Activated CD8-positive, alpha-beta memory T cell treated with anti-CD3 and anti-CD28 coated beads for 24 hours (primary cell): ENCODE measurements around the gene CYSLTR2.

ENCODE experiments used
- DNase-seq: peaks from one replicate; pipeline ENCODE4 v3.0.0-alpha.2; 2020

CYSLTR2 gene

GRCh38 chr13:48653472-48653939, at the start of gene CYSLTR2:
Gene CYSLTR2, plus strand, starts transcription at chr13:48653929. Its CDS starts 52,889 bp downstream, at chr13:48706818.
- no peak for DNase-seq

GRCh38 chr13:48615049-48615448, 38.7 kb upstream of the CYSLTR2 start:
- no peak for DNase-seq

GRCh38 chr13:48618937-48619336, 34.8 kb upstream of the CYSLTR2 start:
- DNase-seq: no peak

GRCh38 chr13:48621056-48621455, 32.7 kb upstream of the CYSLTR2 start:
- DNase-seq: no peak

GRCh38 chr13:48624016-48624415, 29.7 kb upstream of the CYSLTR2 start:
- no peak for DNase-seq

- no peak for DNase-seq
These were observed 28.9 kb upstream of the CYSLTR2 start for GRCh38 chr13:48624858-48625257.

GRCh38 chr13:48625413-48626076, 28.2 kb upstream of the CYSLTR2 start:
- no peak for DNase-seq

GRCh38 chr13:48626077-48626449, 27.7 kb upstream of the CYSLTR2 start:
- DNase-seq: no peak

- no peak for DNase-seq
These were observed 26.8 kb upstream of the CYSLTR2 start for GRCh38 chr13:48626726-48627451.

- no peak for DNase-seq
These were observed 24.5 kb upstream of the CYSLTR2 start for GRCh38 chr13:48629277-48629676.

- no peak for DNase-seq
These were observed 23.4 kb upstream of the CYSLTR2 start for GRCh38 chr13:48630291-48630690.

GRCh38 chr13:48630773-48631172, 23.0 kb upstream of the CYSLTR2 start:
- no peak for DNase-seq

- DNase-seq: no peak
These were observed 22.3 kb upstream of the CYSLTR2 start for GRCh38 chr13:48631441-48631840.

- no peak for DNase-seq
These were observed 20.0 kb upstream of the CYSLTR2 start for GRCh38 chr13:48633700-48634099.

GRCh38 chr13:48634636-48635035, 19.1 kb upstream of the CYSLTR2 start:
- no peak for DNase-seq

- DNase-seq: no peak
These were observed 18.3 kb upstream of the CYSLTR2 start for GRCh38 chr13:48635478-48635877.

GRCh38 chr13:48636550-48636949, 17.2 kb upstream of the CYSLTR2 start:
- no peak for DNase-seq

- no peak for DNase-seq
These were observed 16.1 kb upstream of the CYSLTR2 start for GRCh38 chr13:48637601-48638000.

- DNase-seq: no peak
These were observed 13.0 kb upstream of the CYSLTR2 start for GRCh38 chr13:48640767-48641166.

GRCh38 chr13:48641404-48641803, 12.3 kb upstream of the CYSLTR2 start:
- DNase-seq: no peak

GRCh38 chr13:48642061-48642460, 11.7 kb upstream of the CYSLTR2 start:
- no peak for DNase-seq

- DNase-seq: no peak
These were observed 10.6 kb upstream of the CYSLTR2 start for GRCh38 chr13:48643159-48643558.

- no peak for DNase-seq
These were observed 9.6 kb upstream of the CYSLTR2 start for GRCh38 chr13:48644141-48644540.

- no peak for DNase-seq
These were observed 8.8 kb upstream of the CYSLTR2 start for GRCh38 chr13:48644951-48645350.

- DNase-seq: no peak
These were observed 7.9 kb upstream of the CYSLTR2 start for GRCh38 chr13:48645845-48646244.
